CD4-positive, CD25-positive, alpha-beta regulatory T cell (primary cell): ENCODE results near the gene DDX47. TPM values are rescaled to one million over a fixed set of nuclear protein-coding genes. Genes with fewer than 3 reads are reported as not detected.

Source experiments
- ATAC-seq, 2 donors: fragments of 150-1000 bp; cut with Tn5 transposase; one replicate each; pipeline ENCODE4 v1.10.0; 2021; ENCODE audit warnings: low read depth in 2 of 2, moderate number of reproducible peaks in 2 of 2, moderate library complexity in 1 of 2
- DNase-seq, 3 donors: peaks; one replicate each; pipeline versions ENCODE4 v3.0.0 to v3.0.0-alpha.2; 2012 to 2022; ENCODE audit warnings: mixed read lengths in 1 of 3
- H3K27ac ChIP-seq: one replicate; pipeline ENCODE4 v1.7.0; 2013; ENCODE audit warnings: mild to moderate bottlenecking, low read length; ENCODE audit not compliant: insufficient read depth, poor library complexity, severe bottlenecking
- H3K27me3 ChIP-seq: one replicate; pipeline ENCODE4 v1.7.0; 2013; ENCODE audit warnings: low read length; ENCODE audit not compliant: control insufficient read depth, insufficient read depth
- H3K36me3 ChIP-seq: one replicate; pipeline ENCODE4 v1.7.0; 2013; ENCODE audit warnings: mild to moderate bottlenecking, low read length, moderate library complexity; ENCODE audit not compliant: control insufficient read depth, insufficient read depth
- H3K4me1 ChIP-seq: 2 replicates; pipeline ENCODE4 v1.7.0; 2013; ENCODE audit warnings: mild to moderate bottlenecking, low read length; ENCODE audit not compliant: insufficient read depth, control insufficient read depth, poor library complexity, severe bottlenecking
- H3K4me3 ChIP-seq: one replicate; pipeline ENCODE4 v1.7.0; 2013; ENCODE audit warnings: low read depth, mild to moderate bottlenecking, low read length, moderate library complexity
- H3K9me3 ChIP-seq, 2 experiments: 1 replicate in 1 of 2; 2 replicates in 1 of 2; pipeline ENCODE4 v1.7.0; 2013; ENCODE audit warnings: low read length in 2 of 2, mild to moderate bottlenecking in 1 of 2, moderate library complexity in 1 of 2; ENCODE audit not compliant: control insufficient read depth in 2 of 2
- H3K27ac Mint-ChIP-seq, 3 donors: one replicate each; pipeline ENCODE4 v1.8.0; 2020 to 2022; ENCODE audit warnings: mild to moderate bottlenecking in 3 of 3, mixed read lengths in 3 of 3, moderate library complexity in 2 of 3
- H3K27me3 Mint-ChIP-seq: one replicate; pipeline ENCODE4 v1.8.0; 2022; ENCODE audit warnings: mild to moderate bottlenecking, mixed read lengths
- H3K36me3 Mint-ChIP-seq: one replicate; pipeline ENCODE4 v1.8.0; 2020; ENCODE audit warnings: mixed read lengths
- H3K4me1 Mint-ChIP-seq, 4 donors: one replicate each; pipeline ENCODE4 v1.8.0; 2020 to 2022; ENCODE audit warnings: mixed read lengths in 4 of 4, mild to moderate bottlenecking in 1 of 4
- H3K4me3 Mint-ChIP-seq, 4 donors: one replicate each; pipeline ENCODE4 v1.8.0; 2020 to 2022; ENCODE audit warnings: mild to moderate bottlenecking in 4 of 4, mixed read lengths in 4 of 4, moderate library complexity in 3 of 4
- H3K9me3 Mint-ChIP-seq, 7 donors: one replicate each; pipeline ENCODE4 v1.8.0; 2020 to 2022; ENCODE audit warnings: mixed read lengths in 7 of 7, mild to moderate bottlenecking in 3 of 7, moderate library complexity in 2 of 7
- polyA plus RNA-seq, 4 donors: library from polyadenylated mRNA; unstranded; fragments of 300-500 nt; fragmentation: Illumina TruSeq; gene quantifications; one replicate each; pipeline ENCODE4 v1.2.3, GENCODE V29; 2021
- total RNA-seq: library from RNA; stranded (reverse); gene quantifications from one replicate; pipeline ENCODE4 v1.2.3, GENCODE V29; 2022

DDX47 gene
- total and polyA plus RNA-seq, 5 donors from 2014 or later = 63.2 to 117 (median 76.6) TPM

DNA sequence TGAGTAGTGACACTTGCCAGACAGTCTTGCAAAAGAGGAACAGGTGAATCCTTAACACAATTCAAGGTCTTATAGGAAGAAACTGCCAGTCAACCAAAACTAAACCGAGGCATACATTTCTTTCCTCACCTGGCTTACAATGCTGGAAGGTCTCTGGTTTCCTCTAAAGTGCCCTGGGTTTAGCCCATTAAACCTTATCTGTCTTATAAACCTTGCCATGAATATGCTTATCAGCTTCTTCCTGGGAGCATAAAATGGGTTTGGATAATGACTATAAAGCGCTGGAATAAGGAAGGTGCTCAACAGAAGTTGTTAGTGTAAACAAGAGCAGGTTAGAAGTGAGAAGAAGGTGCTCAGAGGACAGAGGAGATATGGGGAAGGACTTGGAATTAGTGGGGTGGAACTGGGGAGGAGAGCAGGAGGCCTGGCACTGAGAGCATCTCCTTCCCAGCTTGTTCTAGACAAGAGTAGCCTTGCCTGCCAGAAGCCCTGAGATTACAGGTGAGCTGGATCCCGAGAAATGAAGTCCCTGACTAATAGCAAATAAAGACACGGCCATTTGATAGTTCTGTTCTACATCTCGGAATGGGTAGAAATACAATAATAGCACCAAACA, 64.1 kb downstream of the DDX47 start:
- H3K36me3 ChIP-seq = no peaks in the 10 kb centered on the region
- Mint-ChIP-seq H3K9me3 (no peaks in the 10 kb centered on the region), H3K27ac (peak overlapping the region in 1 of 3 donors; percentile 63), H3K4me3 (no peak overlapping the region), H3K4me1 (peaks cover 0 to 10% (median 4%) of the 10 kb centered on the region in 4 donors), H3K27me3 (no peaks in the 10 kb centered on the region), H3K36me3 (no peaks in the 10 kb centered on the region)
- H3K4me3 ChIP-seq = no peak overlapping the region
- H3K27me3 ChIP-seq = no peaks in the 10 kb centered on the region
- ATAC-seq = no peak
- H3K27ac ChIP-seq = no peak overlapping the region
- H3K9me3 ChIP-seq = no peaks in the 10 kb centered on the region
- H3K4me1 ChIP-seq = no peaks in the 10 kb centered on the region
- no peak for DNase-seq

DNA sequence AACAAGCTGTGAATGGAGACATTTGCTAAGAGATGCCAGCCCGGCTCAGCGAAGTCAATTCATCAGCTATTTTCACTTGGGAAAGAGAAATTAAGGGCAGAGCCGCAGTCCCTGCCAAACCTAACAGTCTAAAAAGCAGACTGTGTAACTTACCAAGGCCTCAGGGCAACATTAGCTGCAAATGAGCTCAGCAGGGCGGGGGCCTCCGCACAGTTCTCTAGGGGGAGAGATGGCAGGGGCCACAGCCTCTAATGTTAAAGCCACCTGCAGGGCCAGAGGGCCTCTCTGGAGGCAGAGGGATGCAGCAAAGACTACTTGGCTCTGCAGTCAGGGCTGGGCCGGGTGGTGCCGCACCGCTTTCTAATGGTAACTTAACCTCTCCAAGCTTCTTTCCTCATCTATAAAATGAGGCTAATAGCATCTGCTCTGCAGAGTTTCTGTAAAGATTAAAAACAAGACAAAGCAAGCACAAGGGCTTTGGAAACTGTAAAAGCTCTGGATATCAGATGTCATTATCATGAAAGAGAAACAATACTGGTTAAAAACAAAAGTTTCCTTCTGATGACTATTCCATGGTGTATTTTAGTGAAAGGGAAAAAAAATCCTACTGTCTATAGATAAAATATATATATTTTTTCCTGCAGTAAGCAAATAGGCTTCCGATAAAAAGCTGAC, 64.8 kb downstream of the DDX47 start:
- Histone ChIP-seq H3K36me3 (no peaks in the 10 kb centered on the region), H3K9me3 (no peaks in the 10 kb centered on the region), H3K4me1 (no peaks in the 10 kb centered on the region), H3K27ac (no peak overlapping the region), H3K27me3 (no peaks in the 10 kb centered on the region), H3K4me3 (no peak overlapping the region)
- no peak for DNase-seq
- Mint-ChIP-seq H3K9me3 (no peaks in the 10 kb centered on the region), H3K4me1 (peaks cover 0 to 13% (median 4%) of the 10 kb centered on the region in 4 donors), H3K27me3 (no peaks in the 10 kb centered on the region), H3K36me3 (no peaks in the 10 kb centered on the region), H3K4me3 (no peak overlapping the region), H3K27ac (no peak overlapping the region)
- ATAC-seq = no peak

Other genes with a start within 250 kb of the DDX47 start
- gene CREBL2, start 201.5 kb upstream of the DDX47 start, total RNA-seq = 27.5 TPM
- 10 to 100 TPM; 60.7 to 73.4 (median 66.5) TPM for gene CREBL2, start 201.5 kb upstream of the DDX47 start, polyA plus RNA-seq
- 5.8 TPM for gene GPR19, start 117.2 kb upstream of the DDX47 start, total RNA-seq
- 1 to 10 TPM; 3.5 to 6.1 (median 4.0) TPM for gene GPR19, start 117.2 kb upstream of the DDX47 start, polyA plus RNA-seq
- gene CDKN1B, start 96.0 kb upstream of the DDX47 start, total RNA-seq = 391 TPM
- 10 to 100 TPM; 13.4 to 41.7 (median 21.1) TPM for gene CDKN1B, start 96.0 kb upstream of the DDX47 start, polyA plus RNA-seq
- 3.9 TPM for gene APOLD1, start 27.7 kb upstream of the DDX47 start, total RNA-seq
- gene APOLD1, start 27.7 kb upstream of the DDX47 start, polyA plus RNA-seq = 1 to 10 TPM; 1.9 to 3.1 (median 2.7) TPM
- gene GPRC5A, start 78.2 kb downstream of the DDX47 start, total RNA-seq = 0.20 TPM
- not detected for gene GPRC5A, start 78.2 kb downstream of the DDX47 start, polyA plus RNA-seq
- not detected for gene GPRC5D, start 138.8 kb downstream of the DDX47 start, total RNA-seq
- 1 to 10 TPM in 3 of 4 donors, not detected in 1; 1.1 to 1.5 (median 1.3) TPM for gene GPRC5D, start 138.8 kb downstream of the DDX47 start, polyA plus RNA-seq
- gene HEBP1, start 186.9 kb downstream of the DDX47 start, total RNA-seq = 12.1 TPM
- gene HEBP1, start 186.9 kb downstream of the DDX47 start, polyA plus RNA-seq = 10 to 100 TPM; 18.4 to 26.3 (median 21.8) TPM
- 4.5 TPM for gene FAM234B, start 231.0 kb downstream of the DDX47 start, total RNA-seq
- gene FAM234B, start 231.0 kb downstream of the DDX47 start, polyA plus RNA-seq = 1 to 10 TPM; 1.3 to 3.0 (median 2.1) TPM